Measurements from ENCODE around the gene SSPN. TPM values are rescaled to one million over a fixed set of nuclear protein-coding genes. Genes with fewer than 3 reads are reported as not detected.

Gene SSPN
- 100 to 1,000 TPM; 103 to 114 TPM for total RNA-seq
- long read RNA-seq, transcript SSPN-201 (3 exons, 2,788 nt) = major isoform, 6 of 11 reads
- long read RNA-seq, partial matches to known transcripts = 5 of 11 reads
- long read RNA-seq, other reads (novel, unspliced or antisense) = 0 of 11 reads

GRCh38 chr12:26195250-26195640, at the start of gene SSPN:
Gene SSPN, plus strand, starts transcription at chr12:26195573. Its CDS starts 100 bp downstream, at chr12:26195673.
- peak; percentile 73 for DNase-seq
- intact Hi-C loops (cut with DNase I) = loop anchor here in 1 of 2 donors (5.0 kb wide), 1 partner anchor 68 kb away; the partner anchor contains the start of gene BHLHE41
- ATAC-seq = peak; percentile 68 to 78

- ATAC-seq = no peak
- intact Hi-C loops (cut with DNase I) = no loop called here
- no peak for DNase-seq
Observed at GRCh38 chr12:26148291-26148690, 47.1 kb upstream of the SSPN start.

- DNase-seq = no peak
- no peak for ATAC-seq
- intact Hi-C loops (cut with DNase I) = no loop called here
Observed at GRCh38 chr12:26149968-26150500, 45.3 kb upstream of the SSPN start.

GRCh38 chr12:26150736-26151450, 44.5 kb upstream of the SSPN start:
- peak; percentile 71 to 86 for ATAC-seq
- DNase-seq = no peak
- intact Hi-C loops (cut with DNase I) = no loop called here

- DNase-seq (no peak), ATAC-seq (no peak)
- intact Hi-C loops (cut with DNase I) = no loop called here
Observed at GRCh38 chr12:26152507-26153102, 42.8 kb upstream of the SSPN start.

- DNase-seq (no peak), ATAC-seq (peak; percentile 75 to 94)
- intact Hi-C loops (cut with DNase I) = no loop called here
Observed at GRCh38 chr12:26153421-26154154, 41.8 kb upstream of the SSPN start.

GRCh38 chr12:26156201-26156871, 39.0 kb upstream of the SSPN start:
- intact Hi-C loops (cut with DNase I) = no loop called here
- ATAC-seq (no peak), DNase-seq (no peak)

- ATAC-seq (no peak), DNase-seq (no peak)
- intact Hi-C loops (cut with DNase I) = no loop called here
Observed at GRCh38 chr12:26157001-26157400, 38.4 kb upstream of the SSPN start.

GRCh38 chr12:26158078-26158764, 37.2 kb upstream of the SSPN start:
- ATAC-seq = no peak
- intact Hi-C loops (cut with DNase I) = no loop called here
- no peak for DNase-seq

- ATAC-seq (no peak), DNase-seq (no peak)
- intact Hi-C loops (cut with DNase I) = no loop called here
Observed at GRCh38 chr12:26162174-26162573, 33.2 kb upstream of the SSPN start.

- DNase-seq = no peak
- no peak for ATAC-seq
- intact Hi-C loops (cut with DNase I) = no loop called here
Observed at GRCh38 chr12:26162905-26163304, 32.5 kb upstream of the SSPN start.

- DNase-seq = no peak
- intact Hi-C loops (cut with DNase I) = no loop called here
- ATAC-seq = no peak
Observed at GRCh38 chr12:26164118-26164517, 31.3 kb upstream of the SSPN start.

GRCh38 chr12:26172013-26172412, 23.4 kb upstream of the SSPN start:
- ATAC-seq (no peak), DNase-seq (no peak)
- intact Hi-C loops (cut with DNase I) = no loop called here

- intact Hi-C loops (cut with DNase I) = no loop called here
- ATAC-seq = no peak
- DNase-seq = no peak
Observed at GRCh38 chr12:26172539-26172938, 22.8 kb upstream of the SSPN start.

- no peak for ATAC-seq
- DNase-seq = no peak
- intact Hi-C loops (cut with DNase I) = no loop called here
Observed at GRCh38 chr12:26172946-26173552, 22.3 kb upstream of the SSPN start.

- no peak for DNase-seq
- no peak for ATAC-seq
- intact Hi-C loops (cut with DNase I) = no loop called here
Observed at GRCh38 chr12:26176725-26177124, 18.6 kb upstream of the SSPN start.

- DNase-seq (no peak), ATAC-seq (no peak)
- intact Hi-C loops (cut with DNase I) = no loop called here
Observed at GRCh38 chr12:26177283-26177682, 18.1 kb upstream of the SSPN start.

- ATAC-seq (no peak), DNase-seq (no peak)
- intact Hi-C loops (cut with DNase I) = no loop called here
Observed at GRCh38 chr12:26179826-26180225, 15.5 kb upstream of the SSPN start.
